Caco-2 (cell line): ENCODE measurements around the gene ADAM12. TPM values are rescaled to one million over a fixed set of nuclear protein-coding genes. Genes with fewer than 3 reads are reported as not detected.

ENCODE experiments used
- BruUV-seq: library from RNA; stranded (reverse); fragments of 400-500 nt; replicated peaks from 2 replicates; lab custom pipeline; 2021; lab: Mats Ljungman, UMichigan
- CTCF ChIA-PET: fragments of 300-600 bp; sonication (Branson Sonifier 250); formaldehyde crosslinking; loops from one replicate; lab custom pipeline; 2022; ENCODE audit warnings: antibody characterized with exemption; lab: Charles Lee
- POLR2A ChIA-PET: fragments of 300-600 bp; sonication (Branson Sonifier 250); formaldehyde crosslinking; loops from one replicate; lab custom pipeline; 2022; ENCODE audit warnings: antibody characterized with exemption; lab: Charles Lee
- DNase-seq, 2 experiments: peaks; one replicate each; pipeline versions ENCODE4 v3.0.0 to v3.0.0-alpha.2; 2020 to 2022
- H3K27me3 ChIP-seq: replicated peaks from 2 replicates; pipeline ENCODE4 v1.6.0; 2011; ENCODE audit warnings: low read length; ENCODE audit not compliant: control insufficient read depth, insufficient read depth
- H3K36me3 ChIP-seq: 2 replicates; pipeline ENCODE4 v1.5.1; 2011; ENCODE audit warnings: low read length; ENCODE audit not compliant: control insufficient read depth, insufficient read depth
- H3K4me1 ChIP-seq: fragments of 250-450 bp; sonication (Bioruptor Pico); 2 replicates; pipeline ENCODE4 v1.5.1; 2020; ENCODE audit warnings: mild to moderate bottlenecking
- H3K4me3 ChIP-seq: 2 replicates; pipeline ENCODE4 v1.5.1; 2011; ENCODE audit warnings: low read depth, mild to moderate bottlenecking, control low read depth, low read length
- H3K9me3 ChIP-seq: fragments of 250-450 bp; sonication (Bioruptor Pico); 2 replicates; pipeline ENCODE4 v1.5.1; 2020; ENCODE audit warnings: mild to moderate bottlenecking, moderate library complexity
- H3K27ac Mint-ChIP-seq: one replicate; pipeline ENCODE4 v1.8.0; 2022; ENCODE audit warnings: mixed read lengths; ENCODE audit not compliant: unreplicated experiment
- H3K27me3 Mint-ChIP-seq: one replicate; pipeline ENCODE4 v1.8.0; 2022; ENCODE audit warnings: mixed read lengths; ENCODE audit not compliant: insufficient read depth, unreplicated experiment
- H3K36me3 Mint-ChIP-seq: one replicate; pipeline ENCODE4 v1.8.0; 2022; ENCODE audit warnings: mild to moderate bottlenecking, mixed read lengths; ENCODE audit not compliant: insufficient read depth, unreplicated experiment
- H3K4me1 Mint-ChIP-seq: one replicate; pipeline ENCODE4 v1.8.0; 2022; ENCODE audit warnings: low read depth, mixed read lengths; ENCODE audit not compliant: unreplicated experiment
- H3K4me3 Mint-ChIP-seq: one replicate; pipeline ENCODE4 v1.8.0; 2022; ENCODE audit warnings: mild to moderate bottlenecking, moderate library complexity, mixed read lengths; ENCODE audit not compliant: unreplicated experiment
- H3K9me3 Mint-ChIP-seq: one replicate; pipeline ENCODE4 v1.8.0; 2022; ENCODE audit warnings: mixed read lengths; ENCODE audit not compliant: unreplicated experiment
- CTCF ChIP-seq, 2 experiments: fragments of 200-600 bp in 1 of 2; IDR thresholded peaks; 1 replicate in 1 of 2; 2 replicates in 1 of 2; pipeline versions ENCODE4 v1.5.1 to v1.8.0; 2011 to 2022; ENCODE audit warnings: antibody characterized with exemption in 1 of 2, control low read depth in 1 of 2, inconsistent platforms in 1 of 2, low read depth in 1 of 2, low read length in 1 of 2, mild to moderate bottlenecking in 1 of 2, moderate library complexity in 1 of 2; ENCODE audit not compliant: insufficient read depth in 1 of 2, severe bottlenecking in 1 of 2, unreplicated experiment in 1 of 2
- intact Hi-C: fragments of 100-400 bp; cut with micrococcal nuclease; formaldehyde crosslinking; loops from one replicate; pipeline ENCODE4 v1.10.0; 2022; ENCODE audit not compliant: unreplicated experiment
- total RNA-seq: library from RNA; stranded (reverse); gene quantifications from 2 replicates; pipeline ENCODE4 v1.2.3, GENCODE V29; 2022

Gene ADAM12
- total RNA-seq, 1 experiment from 2014 or later = not detected

DNA sequence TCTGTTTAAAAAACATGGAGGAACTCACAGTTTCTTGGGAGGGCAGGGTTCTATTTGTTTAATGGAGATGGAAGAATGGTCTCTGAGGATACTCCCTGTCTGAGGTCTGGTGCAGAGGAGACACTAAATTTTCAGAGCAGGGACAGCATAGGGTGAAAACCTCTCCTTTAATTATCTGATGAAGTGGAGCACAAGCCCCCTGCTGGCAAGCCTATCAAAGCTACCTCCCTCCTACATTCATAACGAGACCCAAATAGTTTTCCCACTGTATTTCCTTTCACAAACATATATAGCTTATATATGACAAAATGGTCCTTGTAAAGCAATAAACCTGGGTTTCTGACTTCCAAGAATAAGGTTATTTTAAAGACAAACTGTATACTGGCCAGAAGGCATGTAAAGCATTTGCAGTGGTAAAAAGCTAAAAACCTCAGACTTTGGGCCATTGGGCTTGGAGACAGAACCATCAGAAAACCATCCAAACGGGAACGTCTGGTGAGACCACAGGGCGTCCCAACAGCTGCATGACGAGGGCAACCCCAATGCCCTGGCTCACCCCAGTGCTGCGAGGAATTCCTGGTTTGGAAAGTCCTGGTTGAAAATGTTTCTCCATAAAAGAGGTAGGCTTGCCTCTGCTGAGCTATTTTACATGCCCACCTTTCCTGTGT, 290.6 kb downstream of the ADAM12 start:
- Histone ChIP-seq H3K36me3 (no peaks in the 10 kb centered on the region), H3K27me3 (no peaks in the 10 kb centered on the region; the same call in 1 of the 2 replicates), H3K4me1 (no peaks in the 10 kb centered on the region), H3K9me3 (no peaks in the 10 kb centered on the region), H3K4me3 (no peak overlapping the region)
- intact Hi-C loops = loop anchor here (2.0 kb wide), 1 partner anchor 115 kb away; no protein-coding TSS in a partner anchor
- Mint-ChIP-seq H3K27me3 (peaks cover 3% of the 10 kb centered on the region), H3K27ac (no peak overlapping the region), H3K4me3 (no peak overlapping the region), H3K4me1 (no peaks in the 10 kb centered on the region), H3K9me3 (no peaks in the 10 kb centered on the region), H3K36me3 (no peaks in the 10 kb centered on the region)
- TF ChIP-seq CTCF (IDR thresholded peaks at IDR 0.05; ENCODE audit: insufficient read depth in 1 of 2, low read depth in 1 of 2, low read length in 1 of 2, severe bottlenecking in 1 of 2, unreplicated experiment in 1 of 2) = peak; percentile 19 to 37
- BruUV-seq = no TSS peak
- peak in 1 of 2 experiments; percentile 10 for DNase-seq
- POLR2A ChIA-PET = no interaction called here
- CTCF ChIA-PET = interaction anchor here (0.5 to 0.6 kb wide), 2 partner anchors 9 to 114 kb away, joined by 3 read pairs; no protein-coding TSS in a partner anchor

DNA sequence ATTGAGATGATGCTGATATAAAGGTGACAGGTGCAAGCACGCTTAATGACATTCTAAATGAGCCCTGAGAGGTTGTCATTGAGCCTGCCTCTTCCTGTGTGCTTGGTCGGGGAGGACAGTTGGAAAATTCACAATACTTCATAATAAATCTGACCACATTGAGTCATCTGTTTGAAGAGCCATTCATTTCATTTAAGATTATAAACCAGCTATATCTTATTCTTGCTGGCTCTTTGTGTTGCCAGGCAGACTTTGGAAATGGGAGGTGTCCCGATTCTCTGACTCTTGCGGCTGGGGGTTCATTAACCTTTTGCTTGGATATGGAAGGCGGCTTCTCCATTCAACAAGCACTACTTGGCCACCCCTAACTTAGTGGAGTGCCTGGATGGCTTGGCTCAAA, 293.7 kb downstream of the ADAM12 start:
- Histone ChIP-seq H3K4me3 (no peak overlapping the region), H3K9me3 (no peaks in the 10 kb centered on the region), H3K4me1 (no peaks in the 10 kb centered on the region), H3K27me3 (no peaks in the 10 kb centered on the region), H3K36me3 (no peaks in the 10 kb centered on the region)
- TF ChIP-seq CTCF (IDR thresholded peaks at IDR 0.05; ENCODE audit: insufficient read depth in 1 of 2, low read depth in 1 of 2, low read length in 1 of 2, severe bottlenecking in 1 of 2, unreplicated experiment in 1 of 2) = no peak
- ChIA-PET CTCF (no interaction called here), POLR2A (no interaction called here)
- Mint-ChIP-seq H3K9me3 (no peaks in the 10 kb centered on the region), H3K27ac (no peak overlapping the region), H3K27me3 (peaks cover 3% of the 10 kb centered on the region), H3K36me3 (no peaks in the 10 kb centered on the region), H3K4me3 (no peak overlapping the region), H3K4me1 (no peaks in the 10 kb centered on the region)
- no peak for DNase-seq
- intact Hi-C loops = no loop called here
- BruUV-seq = no TSS peak

GRCh38 chr10:126092366-126093215, 295.7 kb downstream of the ADAM12 start:
- ChIA-PET CTCF (no interaction called here), POLR2A (no interaction called here)
- TF ChIP-seq CTCF (IDR thresholded peaks at IDR 0.05; ENCODE audit: insufficient read depth in 1 of 2, low read depth in 1 of 2, low read length in 1 of 2, severe bottlenecking in 1 of 2, unreplicated experiment in 1 of 2) = no peak
- BruUV-seq = no TSS peak
- Mint-ChIP-seq H3K9me3 (no peaks in the 10 kb centered on the region), H3K4me3 (no peak overlapping the region), H3K36me3 (no peaks in the 10 kb centered on the region), H3K27me3 (peaks cover 3% of the 10 kb centered on the region), H3K27ac (no peak overlapping the region), H3K4me1 (no peaks in the 10 kb centered on the region)
- no peaks in the 10 kb centered on the region for H3K4me1 ChIP-seq
- intact Hi-C loops = no loop called here
- no peaks in the 10 kb centered on the region for H3K27me3 ChIP-seq
- no peaks in the 10 kb centered on the region for H3K9me3 ChIP-seq
- no peak for DNase-seq
- no peaks in the 10 kb centered on the region for H3K36me3 ChIP-seq
- H3K4me3 ChIP-seq = no peak overlapping the region
